SU-DHL-6 (cell line): ENCODE data around the gene GALNT9.

Experiments used
- H2AFZ ChIP-seq: fragments of 200-600 bp; sonication (generic); 2 replicates; pipeline ENCODE4 v1.6.1; 2014; ENCODE audit warnings: low read depth, mild to moderate bottlenecking, moderate library complexity, mixed read lengths, antibody characterized with exemption, low read length; ENCODE audit not compliant: severe bottlenecking
- H3F3A ChIP-seq: fragments of 200-600 bp; shearing (Covaris generic); 2 replicates; pipeline ENCODE4 v1.6.0; 2016; ENCODE audit warnings: antibody characterized with exemption, mild to moderate bottlenecking; ENCODE audit not compliant: insufficient read depth
- H3K27ac ChIP-seq: fragments of 200-600 bp; sonication (generic); 2 replicates; pipeline ENCODE4 v1.5.1; 2016; ENCODE audit warnings: low read depth, mild to moderate bottlenecking, low read length, moderate library complexity, mixed read lengths
- H3K27me3 ChIP-seq: fragments of 200-600 bp; sonication (generic), shearing (Covaris generic); 2 replicates; pipeline ENCODE4 v1.6.0; 2014; ENCODE audit warnings: mild to moderate bottlenecking, low read length
- H3K36me3 ChIP-seq: fragments of 200-600 bp; sonication (generic); 2 replicates; pipeline ENCODE4 v1.6.1; 2014; ENCODE audit warnings: mild to moderate bottlenecking, low read length, mixed read lengths
- H3K4me2 ChIP-seq: fragments of 300-600, 200-600 bp; shearing (Covaris generic), sonication (generic); 2 replicates; pipeline ENCODE4 v1.6.0; 2014; ENCODE audit warnings: low read length, low read depth, mild to moderate bottlenecking; ENCODE audit not compliant: poor library complexity, severe bottlenecking
- H3K4me3 ChIP-seq: fragments of 200-600 bp; sonication (generic); 2 replicates; pipeline ENCODE4 v1.5.1; 2014; ENCODE audit warnings: antibody characterized with exemption, low read length, mild to moderate bottlenecking, mixed read lengths; ENCODE audit not compliant: insufficient read depth, poor library complexity, severe bottlenecking
- H3K79me2 ChIP-seq: fragments of 200-600 bp; sonication (generic); 2 replicates; pipeline ENCODE4 v1.6.1; 2014; ENCODE audit warnings: mild to moderate bottlenecking, low read length, moderate library complexity; ENCODE audit not compliant: insufficient read depth
- H3K9ac ChIP-seq: fragments of 200-600 bp; sonication (generic); 2 replicates; pipeline ENCODE4 v1.7.0; 2014; ENCODE audit warnings: mild to moderate bottlenecking, low read length
- H3K9me2 ChIP-seq: fragments of 200-600 bp; sonication (generic); replicated peaks from 2 replicates; pipeline ENCODE4 v1.6.1; 2014; ENCODE audit warnings: low read length; ENCODE audit not compliant: insufficient read depth
- H3K9me3 ChIP-seq: fragments of 200-600 bp; sonication (generic); 2 replicates; pipeline ENCODE4 v1.6.1; 2014; ENCODE audit warnings: low read length, mixed read lengths; ENCODE audit not compliant: insufficient read depth
- H4K20me1 ChIP-seq: fragments of 200-600 bp; sonication (generic); 2 replicates; pipeline ENCODE4 v1.6.1; 2014; ENCODE audit warnings: low read depth, mild to moderate bottlenecking, antibody characterized with exemption, low read length, moderate library complexity, mixed read lengths
- EZH2phosphoT487 ChIP-seq: fragments of 200-600 bp; sonication (generic), shearing (Covaris generic); conservative IDR thresholded peaks from 2 replicates; pipeline ENCODE4 v1.6.1; 2018; ENCODE audit warnings: mild to moderate bottlenecking, antibody characterized with exemption, low read length, moderate library complexity, mixed read lengths
- TF ChIP-seq, protein P1 (sequence below): fragments of 200-600 bp; sonication (generic); IDR thresholded peaks from one replicate; pipeline ENCODE4 v1.5.1; 2017; ENCODE audit warnings: antibody characterized with exemption, mild to moderate bottlenecking, low read length, moderate library complexity; ENCODE audit not compliant: insufficient read depth, poor library complexity, severe bottlenecking

GALNT9 gene

DNA sequence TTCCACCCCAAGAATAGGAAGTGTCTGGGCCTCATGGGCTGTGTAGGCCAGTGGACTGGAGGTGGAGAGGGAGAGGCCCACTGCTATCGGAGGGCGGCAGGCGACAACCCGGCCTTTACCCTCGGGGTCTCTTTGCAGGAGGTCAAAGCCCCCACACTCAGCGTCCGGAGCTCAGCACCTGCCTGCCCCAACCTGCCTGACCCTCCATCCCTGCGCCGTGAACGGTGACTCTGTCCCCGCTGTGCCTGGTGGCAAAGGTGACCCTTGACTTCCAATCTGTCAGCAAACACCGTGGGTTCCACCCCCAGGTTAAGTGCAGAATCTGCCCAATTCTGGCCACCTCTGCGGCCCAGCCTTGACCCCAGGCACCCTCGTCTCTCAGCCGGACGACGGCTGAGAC lies 15.7 kb upstream of the GALNT9 start:
- H3K4me2 ChIP-seq = no peak overlapping the region
- no peak overlapping the region for H3K4me3 ChIP-seq
- no peaks in the 10 kb centered on the region for H3K36me3 ChIP-seq
- TF ChIP-seq, protein P1, sequence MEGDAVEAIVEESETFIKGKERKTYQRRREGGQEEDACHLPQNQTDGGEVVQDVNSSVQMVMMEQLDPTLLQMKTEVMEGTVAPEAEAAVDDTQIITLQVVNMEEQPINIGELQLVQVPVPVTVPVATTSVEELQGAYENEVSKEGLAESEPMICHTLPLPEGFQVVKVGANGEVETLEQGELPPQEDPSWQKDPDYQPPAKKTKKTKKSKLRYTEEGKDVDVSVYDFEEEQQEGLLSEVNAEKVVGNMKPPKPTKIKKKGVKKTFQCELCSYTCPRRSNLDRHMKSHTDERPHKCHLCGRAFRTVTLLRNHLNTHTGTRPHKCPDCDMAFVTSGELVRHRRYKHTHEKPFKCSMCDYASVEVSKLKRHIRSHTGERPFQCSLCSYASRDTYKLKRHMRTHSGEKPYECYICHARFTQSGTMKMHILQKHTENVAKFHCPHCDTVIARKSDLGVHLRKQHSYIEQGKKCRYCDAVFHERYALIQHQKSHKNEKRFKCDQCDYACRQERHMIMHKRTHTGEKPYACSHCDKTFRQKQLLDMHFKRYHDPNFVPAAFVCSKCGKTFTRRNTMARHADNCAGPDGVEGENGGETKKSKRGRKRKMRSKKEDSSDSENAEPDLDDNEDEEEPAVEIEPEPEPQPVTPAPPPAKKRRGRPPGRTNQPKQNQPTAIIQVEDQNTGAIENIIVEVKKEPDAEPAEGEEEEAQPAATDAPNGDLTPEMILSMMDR = no peak
- no peak for TF ChIP-seq EZH2phosphoT487
- no peaks in the 10 kb centered on the region for H3K79me2 ChIP-seq
- H3K9ac ChIP-seq = no peak overlapping the region
- no peaks in the 10 kb centered on the region for H3K9me3 ChIP-seq
- no peak overlapping the region for H2AFZ ChIP-seq
- no peaks in the 10 kb centered on the region for H3F3A ChIP-seq
- no peak overlapping the region for H3K27ac ChIP-seq
- no peaks in the 10 kb centered on the region for H3K9me2 ChIP-seq
- no peaks in the 10 kb centered on the region for H4K20me1 ChIP-seq
- no peaks in the 10 kb centered on the region for H3K27me3 ChIP-seq

DNA sequence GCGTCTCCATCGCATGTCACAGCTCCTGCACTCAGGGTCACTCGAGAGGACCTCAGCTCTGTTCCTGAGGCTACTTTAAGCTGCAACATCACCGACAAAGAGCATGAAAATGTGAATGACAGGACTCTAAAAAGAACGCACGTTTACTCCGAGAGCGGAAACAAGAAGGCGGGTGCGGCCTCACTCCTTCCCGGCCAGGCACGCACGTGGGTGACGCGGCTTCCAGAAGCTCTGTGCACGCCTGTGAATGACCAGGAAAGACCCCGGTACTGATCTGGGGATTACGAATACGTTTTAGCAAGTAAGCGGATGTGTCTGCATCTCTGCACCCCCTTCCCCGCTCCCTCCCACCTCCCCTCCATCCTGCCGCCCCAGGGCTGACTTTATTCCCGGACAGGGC lies 15.2 kb upstream of the GALNT9 start:
- H3K4me3 ChIP-seq = no peak overlapping the region
- no peaks in the 10 kb centered on the region for H4K20me1 ChIP-seq
- no peaks in the 10 kb centered on the region for H3K79me2 ChIP-seq
- TF ChIP-seq, protein P1 = no peak
- no peak for TF ChIP-seq EZH2phosphoT487
- H3F3A ChIP-seq = no peaks in the 10 kb centered on the region
- H3K4me2 ChIP-seq = no peak overlapping the region
- H3K9ac ChIP-seq = no peak overlapping the region
- no peak overlapping the region for H3K27ac ChIP-seq
- no peaks in the 10 kb centered on the region for H3K27me3 ChIP-seq
- no peaks in the 10 kb centered on the region for H3K9me3 ChIP-seq
- H3K36me3 ChIP-seq = no peaks in the 10 kb centered on the region
- H3K9me2 ChIP-seq = no peaks in the 10 kb centered on the region
- H2AFZ ChIP-seq = no peak overlapping the region

DNA sequence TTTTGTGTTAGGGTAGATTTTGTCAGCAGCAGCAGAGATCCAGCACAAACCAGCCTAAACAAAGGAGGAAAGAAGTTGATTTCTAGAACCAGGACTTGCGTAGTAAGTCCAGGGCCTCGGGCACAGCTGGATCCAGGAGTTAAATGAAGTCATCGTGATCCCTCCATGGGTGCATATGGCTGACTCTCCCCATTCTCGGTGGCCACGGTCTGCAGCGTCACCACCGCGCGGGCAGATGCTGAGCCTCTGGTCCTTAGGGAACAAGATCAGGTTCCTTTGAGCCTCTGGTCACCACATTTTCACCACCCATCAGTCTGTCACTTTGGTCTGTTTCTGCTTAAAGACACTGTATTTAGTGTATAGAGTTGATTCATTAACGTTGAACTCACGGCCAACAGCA lies 14.8 kb upstream of the GALNT9 start:
- Histone ChIP-seq H3K4me3 (no peak overlapping the region), H3K36me3 (no peaks in the 10 kb centered on the region), H3K9ac (no peak overlapping the region), H3K79me2 (no peaks in the 10 kb centered on the region), H3K27ac (no peak overlapping the region), H3F3A (no peaks in the 10 kb centered on the region), H3K9me3 (no peaks in the 10 kb centered on the region), H2AFZ (no peak overlapping the region), H3K27me3 (no peaks in the 10 kb centered on the region), H4K20me1 (no peaks in the 10 kb centered on the region), H3K4me2 (no peak overlapping the region), H3K9me2 (no peaks in the 10 kb centered on the region)
- no peak for TF ChIP-seq EZH2phosphoT487
- TF ChIP-seq, protein P1 = no peak
